A549 (cell line): ENCODE measurements around the gene FAR1. TPM values are rescaled to one million over a fixed set of nuclear protein-coding genes. Genes with fewer than 3 reads are reported as not detected.

Source experiments
- ATAC-seq, 2 experiments: fragments of 200-7000 bp in 1 of 2; fragments of >200 bp in 1 of 2; cut with Nextera tagmentation in 1 of 2; cut with Tn5 transposase in 1 of 2; 3 replicates each; pipeline versions ENCODE4 v1.8.0 to v1.9.1; 2018 to 2020; ENCODE audit warnings: mild to moderate bottlenecking in 1 of 2, moderate library complexity in 1 of 2
- CTCF ChIA-PET: fragments of 300-600 bp; sonication (Branson Sonifier 250); formaldehyde crosslinking; extraction: SDS; loops from one replicate; lab custom pipeline; 2021; ENCODE audit warnings: antibody characterized with exemption, inconsistent platforms; lab: Yijun Ruan, JAX
- POLR2A ChIA-PET: fragments of 350-600 bp; formaldehyde crosslinking; extraction: SDS; loops from one replicate; lab custom pipeline; 2021; ENCODE audit warnings: antibody characterized with exemption, inconsistent platforms; lab: Yijun Ruan, JAX
- DNase-seq, 2 experiments: peaks; one replicate each; pipeline versions ENCODE4 v3.0.0 to v3.0.0-alpha.2; 2011 to 2016; ENCODE audit warnings: low read depth in 1 of 2, low spot score in 1 of 2
- FAIRE-seq: peaks from 2 replicates; lab custom pipeline; 2011; peaks lifted over from hg19 to GRCh38; lab: Jason Lieb, UNC
- H3K27ac ChIP-seq, 2 experiments: fragments of >200 bp; sonication (Bioruptor Twin); formaldehyde crosslinking; 3 replicates each; pipeline ENCODE4 v1.5.1; 2016 to 2017
- H3K4me1 ChIP-seq: fragments of >200 bp; sonication (Bioruptor Twin); formaldehyde crosslinking; 3 replicates; pipeline ENCODE4 v1.6.1; 2016
- H3K4me2 ChIP-seq: fragments of >200 bp; sonication (Bioruptor Twin); formaldehyde crosslinking; 3 replicates; pipeline ENCODE4 v1.6.1; 2016
- H3K4me3 ChIP-seq: fragments of >200 bp; sonication (Bioruptor Twin); formaldehyde crosslinking; 3 replicates; pipeline ENCODE4 v1.5.1; 2016
- H3K9me3 ChIP-seq: fragments of >200 bp; sonication (Bioruptor Twin); formaldehyde crosslinking; 3 replicates; pipeline ENCODE4 v1.6.1; 2016
- CHD4 ChIP-seq: fragments of 200-600 bp; sonication (generic); IDR thresholded peaks from 2 replicates; pipeline ENCODE4 v1.6.1; 2016; ENCODE audit warnings: antibody characterized with exemption, mild to moderate bottlenecking, borderline replicate concordance
- ELK1 ChIP-seq: fragments of 150-350 bp; IDR thresholded peaks from 2 replicates; pipeline ENCODE4 v1.6.1; 2014; ENCODE audit warnings: low read depth, mild to moderate bottlenecking, low read length
- ESRRA ChIP-seq: fragments of 150-350 bp; IDR thresholded peaks from 2 replicates; pipeline ENCODE4 v1.6.1; 2014; ENCODE audit warnings: mild to moderate bottlenecking, low read length, borderline replicate concordance
- FOSL2 ChIP-seq, 2 experiments: fragments of 450-650 bp in 1 of 2; fragments of >200 bp in 1 of 2; sonication (Bioruptor Twin) in 1 of 2; formaldehyde crosslinking; IDR thresholded peaks; 2 replicates each; pipeline versions ENCODE4 v1.5.0 to v1.6.1; 2016 to 2020; ENCODE audit warnings: mild to moderate bottlenecking in 1 of 2, moderate library complexity in 1 of 2
- GATA3 ChIP-seq: IDR thresholded peaks from 2 replicates; pipeline ENCODE4 v1.6.1; 2012; ENCODE audit warnings: borderline replicate concordance
- HOXA7 ChIP-seq: fragments of 250-450 bp; sonication (Bioruptor Pico); IDR thresholded peaks from 2 replicates; pipeline ENCODE4 v1.5.0; 2020; ENCODE audit warnings: mild to moderate bottlenecking, moderate library complexity
- JUN ChIP-seq, 2 experiments: fragments of >200 bp; sonication (Bioruptor Twin); formaldehyde crosslinking; IDR thresholded peaks; 2 replicates in 1 of 2; 3 replicates in 1 of 2; pipeline ENCODE4 v1.6.1; 2016 to 2017
- JUNB ChIP-seq: fragments of >200 bp; sonication (Bioruptor Twin); formaldehyde crosslinking; IDR thresholded peaks from 2 replicates; pipeline ENCODE4 v1.6.1; 2016
- KDM1A ChIP-seq: fragments of 200-600 bp; sonication (generic); IDR thresholded peaks from 2 replicates; pipeline ENCODE4 v1.6.1; 2016; ENCODE audit warnings: low read depth, mild to moderate bottlenecking
- KDM5A ChIP-seq: fragments of 200-600 bp; sonication (generic); IDR thresholded peaks from 2 replicates; pipeline ENCODE4 v1.6.1; 2016; ENCODE audit warnings: antibody characterized with exemption, mild to moderate bottlenecking
- NPAS2 ChIP-seq: fragments of 250-450 bp; sonication (Bioruptor Pico); IDR thresholded peaks from 2 replicates; pipeline ENCODE4 v1.8.0; 2022; ENCODE audit warnings: mild to moderate bottlenecking, moderate library complexity, borderline replicate concordance
- NR3C1 ChIP-seq: fragments of >200 bp; sonication (Bioruptor Twin); formaldehyde crosslinking; IDR thresholded peaks from 3 replicates; pipeline ENCODE4 v1.6.1; 2017
- POLR2A ChIP-seq: IDR thresholded peaks from 2 replicates; pipeline ENCODE4 v1.6.1; 2012; ENCODE audit warnings: mild to moderate bottlenecking, low read length
- RCOR1 ChIP-seq: fragments of 150-350 bp; IDR thresholded peaks from 2 replicates; pipeline ENCODE4 v1.6.1; 2014; ENCODE audit warnings: antibody characterized with exemption, low read length, low read depth
- REST ChIP-seq: fragments of 200-600 bp; sonication (generic); IDR thresholded peaks from 2 replicates; pipeline ENCODE4 v1.6.1; 2016; ENCODE audit warnings: antibody characterized with exemption, mild to moderate bottlenecking, moderate library complexity
- RNF2 ChIP-seq: fragments of 200-600 bp; sonication (generic); IDR thresholded peaks from 2 replicates; pipeline ENCODE4 v1.6.1; 2016; ENCODE audit warnings: low read depth, mild to moderate bottlenecking, antibody characterized with exemption, moderate library complexity, borderline replicate concordance
- SREBF2 ChIP-seq: fragments of 450-650 bp; IDR thresholded peaks from 2 replicates; pipeline ENCODE4 v1.6.1; 2014; ENCODE audit warnings: mild to moderate bottlenecking, moderate library complexity
- TP53 ChIP-seq: fragments of 250-450 bp; sonication (Bioruptor Pico); IDR thresholded peaks from 2 replicates; pipeline ENCODE4 v1.5.0; 2021; ENCODE audit warnings: mild to moderate bottlenecking, moderate library complexity
- ZNF302 ChIP-seq: fragments of 250-450 bp; sonication (Bioruptor Pico); IDR thresholded peaks from 2 replicates; pipeline ENCODE4 v1.9.0; 2021; ENCODE audit warnings: inconsistent platforms, mild to moderate bottlenecking, moderate library complexity
- WGBS: methylation state at CpG from one replicate; pipeline ENCODE4 v1.1.6; 2017; ENCODE audit errors: missing lambda C conversion rate; 5-methylcytosine and 5-hydroxymethylcytosine counted together
- polyA plus RNA-seq, 4 experiments: library from polyadenylated mRNA; depleted of rRNA in 3 of 4; stranded (reverse); fragments of >200 nt; fragmentation: RNase III in 1 of 4; extraction: RNeasy Plus Mini Kit Qiagen cat#74134 plus additional on column Dnase treatment in 1 of 4; gene quantifications; 2 replicates in 3 of 4; 3 replicates in 1 of 4; pipeline ENCODE4 v1.2.3, GENCODE V29; 2011 to 2017
- TF ChIP-seq, protein P1 (sequence below): IDR thresholded peaks from 2 replicates; pipeline ENCODE4 v1.6.1; 2012
- TF ChIP-seq, protein P2 (sequence below): fragments of >200 bp; sonication (Bioruptor Twin); formaldehyde crosslinking; IDR thresholded peaks from 3 replicates; pipeline ENCODE4 v1.6.1; 2016
- TF ChIP-seq, protein P3 (sequence below): IDR thresholded peaks from 2 replicates; pipeline ENCODE4 v1.6.1; 2012
- TF ChIP-seq, protein P4 (sequence below): fragments of 250-450 bp; sonication (Bioruptor Pico); IDR thresholded peaks from 2 replicates; pipeline ENCODE4 v1.5.0; 2021; ENCODE audit warnings: mild to moderate bottlenecking, moderate library complexity, borderline replicate concordance
- TF ChIP-seq, protein P5 (sequence below): fragments of 250-450 bp; sonication (Bioruptor Pico); IDR thresholded peaks from 2 replicates; pipeline ENCODE4 v1.5.0; 2020; ENCODE audit warnings: low read depth, mild to moderate bottlenecking, moderate library complexity

Gene FAR1
- polyA plus RNA-seq, 2 of the 4 experiments (the other 2 are of a cell fraction) = 41.8 to 119 TPM

DNA sequence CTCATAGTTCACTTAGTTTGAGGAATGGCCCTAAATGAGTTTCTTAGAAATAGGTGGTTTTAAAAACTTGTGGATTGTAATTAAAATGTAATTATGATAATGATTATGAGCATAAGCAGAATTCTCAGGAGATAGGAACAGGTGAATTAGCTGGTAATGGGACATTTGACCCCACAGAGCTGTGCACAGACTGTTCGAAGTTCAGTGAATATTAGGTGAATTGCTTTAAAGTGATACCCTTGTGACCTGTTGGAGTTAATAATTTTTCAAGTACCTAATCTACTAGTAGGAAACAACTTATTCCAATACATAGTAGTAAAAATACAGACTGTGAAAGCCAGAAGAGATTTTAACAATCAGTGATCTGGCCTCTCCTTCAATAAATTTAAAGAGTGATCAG is 8.1 kb downstream of the FAR1 start:
- H3K9me3 ChIP-seq = no peaks in the 10 kb centered on the region
- no peak overlapping the region for H3K4me3 ChIP-seq
- no peak for TF ChIP-seq TP53 (CRISPR knock-in tag)
- TF ChIP-seq POLR2A = no peak
- TF ChIP-seq, protein P1, sequence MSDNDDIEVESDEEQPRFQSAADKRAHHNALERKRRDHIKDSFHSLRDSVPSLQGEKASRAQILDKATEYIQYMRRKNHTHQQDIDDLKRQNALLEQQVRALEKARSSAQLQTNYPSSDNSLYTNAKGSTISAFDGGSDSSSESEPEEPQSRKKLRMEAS = no peak
- TF ChIP-seq NPAS2 (CRISPR knock-in tag) = no peak
- TF ChIP-seq FOSL2 (IDR thresholded peaks at IDR 0.05) = no peak
- no peak for TF ChIP-seq FOSL2 (CRISPR knock-in tag; IDR thresholded peaks at IDR 0.05)
- TF ChIP-seq RNF2 = no peak
- no peak for TF ChIP-seq JUNB
- TF ChIP-seq ZNF302 (CRISPR knock-in tag) = no peak
- no peak for TF ChIP-seq ESRRA
- TF ChIP-seq SREBF2 = no peak
- no peak for TF ChIP-seq GATA3
- TF ChIP-seq, protein P2, sequence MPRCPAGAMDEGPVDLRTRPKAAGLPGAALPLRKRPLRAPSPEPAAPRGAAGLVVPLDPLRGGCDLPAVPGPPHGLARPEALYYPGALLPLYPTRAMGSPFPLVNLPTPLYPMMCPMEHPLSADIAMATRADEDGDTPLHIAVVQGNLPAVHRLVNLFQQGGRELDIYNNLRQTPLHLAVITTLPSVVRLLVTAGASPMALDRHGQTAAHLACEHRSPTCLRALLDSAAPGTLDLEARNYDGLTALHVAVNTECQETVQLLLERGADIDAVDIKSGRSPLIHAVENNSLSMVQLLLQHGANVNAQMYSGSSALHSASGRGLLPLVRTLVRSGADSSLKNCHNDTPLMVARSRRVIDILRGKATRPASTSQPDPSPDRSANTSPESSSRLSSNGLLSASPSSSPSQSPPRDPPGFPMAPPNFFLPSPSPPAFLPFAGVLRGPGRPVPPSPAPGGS = no peak
- TF ChIP-seq HOXA7 = no peak
- no peak for TF ChIP-seq CHD4
- no peak for TF ChIP-seq KDM5A
- TF ChIP-seq RCOR1 = no peak
- WGBS = 85% methylated on average over 1 of the region's 1 CpG
- FAIRE-seq (no peak), ATAC-seq (no peak), DNase-seq (no peak)
- ChIA-PET POLR2A (no interaction called here), CTCF (interaction anchor here (0.8 kb wide), 1 partner anchor 190 kb away, joined by 3 read pairs; no protein-coding TSS in a partner anchor)
- H3K4me1 ChIP-seq = peaks cover 23% of the 10 kb centered on the region
- no peak overlapping the region for H3K27ac ChIP-seq
- no peak overlapping the region for H3K4me2 ChIP-seq

DNA sequence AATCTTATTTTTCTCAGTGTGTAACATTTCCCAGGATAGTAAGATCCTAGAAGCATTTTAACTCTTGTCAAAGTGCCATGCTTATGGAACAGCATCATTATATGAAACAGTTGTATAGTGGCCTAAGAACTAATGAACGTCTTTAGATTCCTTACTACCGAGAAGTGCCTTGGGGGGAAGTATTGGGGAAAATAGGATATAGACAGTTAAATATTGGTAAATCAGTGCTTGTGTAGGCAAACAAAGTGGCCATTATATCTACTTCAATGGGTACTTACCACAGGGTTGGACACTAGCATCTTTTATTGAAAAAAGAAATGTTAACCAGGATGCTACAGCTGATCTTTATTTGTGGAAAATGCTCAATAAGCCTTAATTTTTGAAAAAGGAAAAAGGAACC is 11.3 kb downstream of the FAR1 start:
- no peak for TF ChIP-seq REST
- TF ChIP-seq, protein P3, sequence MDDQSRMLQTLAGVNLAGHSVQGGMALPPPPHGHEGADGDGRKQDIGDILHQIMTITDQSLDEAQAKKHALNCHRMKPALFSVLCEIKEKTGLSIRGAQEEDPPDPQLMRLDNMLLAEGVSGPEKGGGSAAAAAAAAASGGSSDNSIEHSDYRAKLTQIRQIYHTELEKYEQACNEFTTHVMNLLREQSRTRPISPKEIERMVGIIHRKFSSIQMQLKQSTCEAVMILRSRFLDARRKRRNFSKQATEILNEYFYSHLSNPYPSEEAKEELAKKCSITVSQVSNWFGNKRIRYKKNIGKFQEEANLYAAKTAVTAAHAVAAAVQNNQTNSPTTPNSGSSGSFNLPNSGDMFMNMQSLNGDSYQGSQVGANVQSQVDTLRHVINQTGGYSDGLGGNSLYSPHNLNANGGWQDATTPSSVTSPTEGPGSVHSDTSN = no peak
- TF ChIP-seq, protein P4, sequence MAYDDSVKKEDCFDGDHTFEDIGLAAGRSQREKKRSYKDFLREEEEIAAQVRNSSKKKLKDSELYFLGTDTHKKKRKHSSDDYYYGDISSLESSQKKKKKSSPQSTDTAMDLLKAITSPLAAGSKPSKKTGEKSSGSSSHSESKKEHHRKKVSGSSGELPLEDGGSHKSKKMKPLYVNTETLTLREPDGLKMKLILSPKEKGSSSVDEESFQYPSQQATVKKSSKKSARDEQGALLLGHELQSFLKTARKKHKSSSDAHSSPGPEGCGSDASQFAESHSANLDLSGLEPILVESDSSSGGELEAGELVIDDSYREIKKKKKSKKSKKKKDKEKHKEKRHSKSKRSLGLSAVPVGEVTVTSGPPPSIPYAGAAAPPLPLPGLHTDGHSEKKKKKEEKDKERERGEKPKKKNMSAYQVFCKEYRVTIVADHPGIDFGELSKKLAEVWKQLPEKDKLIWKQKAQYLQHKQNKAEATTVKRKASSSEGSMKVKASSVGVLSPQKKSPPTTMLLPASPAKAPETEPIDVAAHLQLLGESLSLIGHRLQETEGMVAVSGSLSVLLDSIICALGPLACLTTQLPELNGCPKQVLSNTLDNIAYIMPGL (CRISPR knock-in tag) = no peak
- no peak for TF ChIP-seq ELK1
- no peak for TF ChIP-seq FOSL2 (IDR thresholded peaks at IDR 0.05)
- TF ChIP-seq FOSL2 (CRISPR knock-in tag; IDR thresholded peaks at IDR 0.05) = no peak
- TF ChIP-seq KDM1A = no peak
- TF ChIP-seq, protein P5, sequence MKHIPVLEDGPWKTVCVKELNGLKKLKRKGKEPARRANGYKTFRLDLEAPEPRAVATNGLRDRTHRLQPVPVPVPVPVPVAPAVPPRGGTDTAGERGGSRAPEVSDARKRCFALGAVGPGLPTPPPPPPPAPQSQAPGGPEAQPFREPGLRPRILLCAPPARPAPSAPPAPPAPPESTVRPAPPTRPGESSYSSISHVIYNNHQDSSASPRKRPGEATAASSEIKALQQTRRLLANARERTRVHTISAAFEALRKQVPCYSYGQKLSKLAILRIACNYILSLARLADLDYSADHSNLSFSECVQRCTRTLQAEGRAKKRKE = no peak
- no peak for TF ChIP-seq NR3C1
- TF ChIP-seq ZNF302 (CRISPR knock-in tag) = no peak
- no peak for TF ChIP-seq JUN (IDR thresholded peaks at IDR 0.05)
- Histone ChIP-seq H3K4me1 (peaks cover 27% of the 10 kb centered on the region), H3K27ac (no peak overlapping the region), H3K4me2 (no peak overlapping the region), H3K9me3 (no peaks in the 10 kb centered on the region), H3K4me3 (no peak overlapping the region)
- ChIA-PET POLR2A (no interaction called here), CTCF (no interaction called here)
- 96% methylated on average over 2 of the region's 2 CpGs for WGBS
- no peak for FAIRE-seq
- ATAC-seq = no peak
- no peak for DNase-seq
